Fibroblast of mammary gland (primary cell): Measurements from ENCODE around the gene ETS1.

Experiments
- DNase-seq: peaks from one replicate; pipeline ENCODE4 v3.0.0-alpha.2; 2010; ENCODE audit warnings: low read depth
- H3K4me3 ChIP-seq: 2 replicates; pipeline ENCODE4 v1.5.1; 2011; ENCODE audit warnings: low read depth, mild to moderate bottlenecking, low read length, moderate library complexity; ENCODE audit not compliant: control insufficient read depth
- TF ChIP-seq, protein P1 (sequence below): conservative IDR thresholded peaks from 2 replicates; pipeline ENCODE4 v1.5.1; 2011; ENCODE audit warnings: low read depth, low read length, inconsistent platforms; ENCODE audit not compliant: control insufficient read depth, insufficient read depth

Gene ETS1

DNA sequence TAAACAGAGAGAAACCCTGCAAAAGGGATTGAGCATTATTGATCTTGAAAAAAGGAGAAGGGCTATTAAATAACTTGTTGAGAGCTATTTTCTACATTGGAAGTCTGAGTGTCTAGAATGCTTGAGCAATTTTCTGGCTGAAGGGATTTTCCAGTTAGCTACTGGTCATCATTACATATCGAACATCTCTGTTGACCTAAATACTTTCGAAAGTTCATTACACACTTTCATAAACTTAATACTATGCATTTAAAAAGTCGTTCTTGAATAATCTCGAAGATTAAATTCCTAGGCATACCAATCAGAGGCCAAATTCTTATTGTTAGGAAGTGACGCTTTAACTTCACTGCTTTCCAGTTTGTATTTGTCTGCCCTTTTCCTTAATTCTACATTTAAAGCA is 13.7 kb downstream of the ETS1 start:
- H3K4me3 ChIP-seq: no peak overlapping the region
- TF ChIP-seq, protein P1, sequence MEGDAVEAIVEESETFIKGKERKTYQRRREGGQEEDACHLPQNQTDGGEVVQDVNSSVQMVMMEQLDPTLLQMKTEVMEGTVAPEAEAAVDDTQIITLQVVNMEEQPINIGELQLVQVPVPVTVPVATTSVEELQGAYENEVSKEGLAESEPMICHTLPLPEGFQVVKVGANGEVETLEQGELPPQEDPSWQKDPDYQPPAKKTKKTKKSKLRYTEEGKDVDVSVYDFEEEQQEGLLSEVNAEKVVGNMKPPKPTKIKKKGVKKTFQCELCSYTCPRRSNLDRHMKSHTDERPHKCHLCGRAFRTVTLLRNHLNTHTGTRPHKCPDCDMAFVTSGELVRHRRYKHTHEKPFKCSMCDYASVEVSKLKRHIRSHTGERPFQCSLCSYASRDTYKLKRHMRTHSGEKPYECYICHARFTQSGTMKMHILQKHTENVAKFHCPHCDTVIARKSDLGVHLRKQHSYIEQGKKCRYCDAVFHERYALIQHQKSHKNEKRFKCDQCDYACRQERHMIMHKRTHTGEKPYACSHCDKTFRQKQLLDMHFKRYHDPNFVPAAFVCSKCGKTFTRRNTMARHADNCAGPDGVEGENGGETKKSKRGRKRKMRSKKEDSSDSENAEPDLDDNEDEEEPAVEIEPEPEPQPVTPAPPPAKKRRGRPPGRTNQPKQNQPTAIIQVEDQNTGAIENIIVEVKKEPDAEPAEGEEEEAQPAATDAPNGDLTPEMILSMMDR: no peak
- DNase-seq: no peak

GRCh38 chr11:128572965-128573364 is 14.4 kb downstream of the ETS1 start:
- DNase-seq: no peak

GRCh38 chr11:128570632-128571031 is 16.7 kb downstream of the ETS1 start:
- no peak for DNase-seq
- no peak overlapping the region for H3K4me3 ChIP-seq

More at GRCh38 chr11:128572965-128573364, 14.4 kb downstream of the ETS1 start:
- TF ChIP-seq, protein P1: no peak
- no peak overlapping the region for H3K4me3 ChIP-seq

GRCh38 chr11:128569291-128569690 is 18.1 kb downstream of the ETS1 start:
- H3K4me3 ChIP-seq: no peak overlapping the region

More at GRCh38 chr11:128570632-128571031, 16.7 kb downstream of the ETS1 start:
- TF ChIP-seq, protein P1: no peak

GRCh38 chr11:128568166-128568778 is 19.1 kb downstream of the ETS1 start:
- H3K4me3 ChIP-seq: no peak overlapping the region
- TF ChIP-seq, protein P1: no peak
- DNase-seq: no peak

More at GRCh38 chr11:128569291-128569690, 18.1 kb downstream of the ETS1 start:
- TF ChIP-seq, protein P1: no peak
- no peak for DNase-seq

DNA sequence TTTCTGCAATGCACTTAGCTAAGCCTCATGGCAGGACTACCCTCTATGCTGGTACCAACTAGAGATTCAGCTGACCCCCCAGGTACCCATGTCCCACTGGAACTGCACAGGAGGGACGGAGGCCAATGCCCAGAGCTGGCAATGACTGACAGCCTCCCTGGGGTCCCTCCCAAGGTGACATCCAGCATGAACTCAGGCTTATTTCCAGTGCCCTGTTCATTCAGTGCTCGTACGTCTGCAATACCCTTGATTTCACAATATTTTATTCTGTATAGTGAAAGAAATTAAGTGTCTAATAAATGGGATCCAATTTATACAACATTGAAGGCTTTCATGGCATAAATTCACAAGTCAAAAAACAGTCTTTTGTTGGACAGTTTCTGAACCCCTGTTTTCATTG is 20.2 kb downstream of the ETS1 start:
- no peak for DNase-seq
- TF ChIP-seq, protein P1: no peak
- no peak overlapping the region for H3K4me3 ChIP-seq

- no peak overlapping the region for H3K4me3 ChIP-seq
- DNase-seq: no peak
- TF ChIP-seq, protein P1: no peak
These were observed 21.5 kb downstream of the ETS1 start for GRCh38 chr11:128565881-128566280.
